GM10847 (cell line): ENCODE measurements around the gene CABLES1.

ENCODE experiments used
- POLR2A ChIP-seq: IDR thresholded peaks from 2 replicates; pipeline ENCODE4 v1.6.1; 2011; ENCODE audit not compliant: insufficient read length; ENCODE audit errors: extremely low read depth

The CABLES1 gene

GRCh38 chr18:23172591-23173380, 37.5 kb downstream of the CABLES1 start:
- TF ChIP-seq POLR2A = no peak

DNA sequence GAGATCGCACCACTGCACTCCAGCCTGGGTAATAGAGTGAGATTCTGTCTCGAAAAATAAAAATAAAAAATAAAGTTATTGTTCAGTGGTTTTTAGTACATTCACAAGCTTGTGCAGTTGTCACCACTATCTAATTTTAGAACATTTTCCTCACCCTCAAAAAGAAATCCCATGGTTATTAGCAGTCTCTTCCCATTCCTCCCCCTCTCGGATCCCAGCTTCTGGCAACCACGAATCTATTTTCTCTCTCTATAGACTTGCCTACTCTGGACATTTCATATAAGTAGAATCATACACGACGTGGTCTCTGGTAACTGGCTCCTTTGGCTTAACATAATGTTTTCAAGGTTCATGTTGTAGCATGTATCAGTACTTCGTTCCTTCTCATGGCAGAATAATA, 38.6 kb downstream of the CABLES1 start:
- no peak for TF ChIP-seq POLR2A

- no peak for TF ChIP-seq POLR2A
Observed at GRCh38 chr18:23176701-23177432, 41.6 kb downstream of the CABLES1 start.

DNA sequence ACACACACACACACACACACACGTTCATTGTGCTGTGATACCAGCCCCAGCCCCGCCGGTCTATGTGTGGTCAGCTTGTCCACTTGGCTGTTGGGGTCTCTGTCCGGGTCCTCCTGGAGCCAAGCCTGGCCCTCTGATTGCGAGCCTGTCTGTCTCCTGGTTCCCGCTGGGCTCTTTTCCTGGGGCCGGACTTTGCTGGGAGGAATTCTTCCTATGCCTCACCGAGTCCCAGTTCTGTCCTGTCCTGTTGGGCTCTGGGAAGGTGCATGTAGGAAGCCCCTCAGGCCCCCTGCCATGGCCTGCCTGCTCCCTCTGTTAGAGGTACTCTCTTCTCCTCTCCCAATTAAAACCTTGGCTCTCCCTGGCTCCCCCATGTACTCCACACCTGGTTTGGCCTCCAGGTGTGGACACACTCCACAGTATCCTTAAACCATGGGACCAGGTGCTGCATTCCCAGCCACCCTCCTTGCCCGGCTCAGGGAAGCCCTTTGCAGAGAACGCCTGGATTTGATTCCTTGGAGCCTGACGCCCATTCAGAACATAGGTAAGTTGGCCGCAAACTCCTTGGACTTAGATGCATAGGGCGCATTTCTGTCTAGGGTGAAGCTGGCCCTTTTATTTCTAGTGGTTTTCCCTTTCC, 42.3 kb downstream of the CABLES1 start:
- TF ChIP-seq POLR2A = no peak

DNA sequence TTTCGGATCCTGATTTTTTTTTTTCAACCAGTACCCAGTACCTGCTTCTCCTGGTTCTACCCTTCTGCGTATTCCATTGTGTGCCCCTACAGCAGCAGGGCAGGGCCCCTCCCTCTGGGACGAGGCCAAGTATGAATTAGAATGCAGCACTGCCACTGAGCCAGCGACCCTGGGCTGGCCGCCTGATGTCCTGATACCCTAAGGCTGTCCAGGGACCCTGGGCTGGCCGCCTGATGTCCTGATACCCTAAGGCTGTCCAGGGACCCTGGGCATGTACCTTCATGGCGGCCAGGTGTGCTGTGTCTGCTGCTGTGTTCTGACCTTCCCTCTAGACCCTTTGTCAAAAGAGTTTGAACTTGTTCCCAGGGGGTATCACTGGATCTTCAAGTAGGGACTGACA, 42.9 kb downstream of the CABLES1 start:
- TF ChIP-seq POLR2A = no peak

DNA sequence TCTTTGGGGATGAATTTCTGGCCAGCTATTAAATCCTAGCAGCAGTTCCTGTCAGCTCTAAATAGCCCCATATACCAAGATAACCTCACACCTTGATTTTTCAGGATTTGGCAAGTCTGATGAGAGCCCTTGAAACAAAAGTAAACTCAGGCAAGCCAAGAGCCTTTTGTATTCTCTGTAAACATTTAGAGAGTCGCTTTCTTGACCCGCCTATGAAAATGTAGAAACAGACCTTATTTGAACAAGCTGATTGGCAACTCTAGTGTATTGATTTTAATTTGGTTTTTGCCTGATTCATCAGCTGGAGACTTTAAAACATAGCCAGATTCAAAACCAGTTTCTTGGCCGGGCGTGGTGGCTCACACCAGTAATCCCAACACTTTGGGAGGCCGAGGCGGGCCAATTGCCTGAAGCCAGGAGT, 43.4 kb downstream of the CABLES1 start:
- no peak for TF ChIP-seq POLR2A

DNA sequence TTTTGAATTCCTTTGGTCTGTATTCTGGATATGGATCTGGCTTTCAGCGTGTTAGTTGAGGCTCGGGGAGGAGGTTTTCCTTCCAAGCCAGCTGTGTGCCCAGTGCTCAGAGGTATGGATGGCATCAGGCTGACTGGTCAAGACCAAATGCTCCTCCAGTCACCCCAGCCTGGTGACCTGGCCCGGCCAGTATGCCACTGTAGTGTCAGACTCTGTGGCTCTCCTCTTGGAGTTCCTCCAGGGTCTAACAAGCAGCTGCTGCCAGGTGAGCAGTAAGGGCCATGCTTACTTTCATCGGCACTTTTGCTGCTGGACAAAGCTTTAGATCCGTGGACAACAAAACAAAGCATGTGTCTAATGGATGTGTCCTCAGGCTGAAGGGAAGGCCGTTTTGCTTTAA, 44.1 kb downstream of the CABLES1 start:
- no peak for TF ChIP-seq POLR2A

DNA sequence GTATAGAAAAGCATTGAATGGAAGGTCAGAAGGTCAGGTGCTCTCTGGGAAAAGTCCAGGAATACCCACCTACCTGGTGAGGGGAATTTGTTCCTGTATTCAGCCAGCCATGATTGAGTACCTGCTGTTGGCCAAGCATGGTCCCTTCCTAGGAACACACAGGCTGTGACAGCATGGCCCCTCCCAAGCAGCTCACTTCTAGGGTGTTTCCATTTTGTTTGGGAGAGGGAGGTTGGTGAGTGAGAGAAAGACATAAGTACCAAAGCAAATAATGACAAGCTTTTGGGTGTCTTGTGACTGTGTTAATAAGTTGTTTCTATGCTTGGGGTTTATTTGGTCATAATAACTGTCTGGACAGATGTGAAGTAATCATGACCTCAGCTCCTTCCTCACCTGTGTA, 46.3 kb downstream of the CABLES1 start:
- TF ChIP-seq POLR2A = no peak

DNA sequence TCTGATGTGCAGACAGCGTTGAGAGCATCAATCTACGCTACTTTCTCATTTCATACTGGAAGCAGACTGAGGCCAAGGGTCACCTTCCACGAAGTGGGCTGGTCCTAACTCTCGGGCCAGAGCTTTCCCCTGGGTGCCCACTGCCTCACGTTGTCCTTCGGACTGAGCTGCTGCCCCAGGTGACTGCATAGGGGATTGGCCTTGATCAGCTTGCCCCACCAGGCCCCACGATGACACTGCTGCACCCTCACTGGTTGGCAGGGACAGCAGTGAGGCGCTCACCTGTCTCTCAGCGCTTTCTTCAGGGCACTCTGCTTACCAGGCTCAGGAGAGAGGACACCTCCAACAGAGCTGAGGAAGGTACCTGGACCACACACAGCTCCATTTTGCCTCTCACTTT, 47.3 kb downstream of the CABLES1 start:
- no peak for TF ChIP-seq POLR2A

- no peak for TF ChIP-seq POLR2A
Observed at GRCh38 chr18:23183411-23184150, 48.3 kb downstream of the CABLES1 start.

- no peak for TF ChIP-seq POLR2A
Observed at GRCh38 chr18:23186781-23187180, 51.5 kb downstream of the CABLES1 start.

- no peak for TF ChIP-seq POLR2A
Observed at GRCh38 chr18:23188068-23188760, 52.9 kb downstream of the CABLES1 start.

- no peak for TF ChIP-seq POLR2A
Observed at GRCh38 chr18:23189099-23189498, 53.8 kb downstream of the CABLES1 start.

DNA sequence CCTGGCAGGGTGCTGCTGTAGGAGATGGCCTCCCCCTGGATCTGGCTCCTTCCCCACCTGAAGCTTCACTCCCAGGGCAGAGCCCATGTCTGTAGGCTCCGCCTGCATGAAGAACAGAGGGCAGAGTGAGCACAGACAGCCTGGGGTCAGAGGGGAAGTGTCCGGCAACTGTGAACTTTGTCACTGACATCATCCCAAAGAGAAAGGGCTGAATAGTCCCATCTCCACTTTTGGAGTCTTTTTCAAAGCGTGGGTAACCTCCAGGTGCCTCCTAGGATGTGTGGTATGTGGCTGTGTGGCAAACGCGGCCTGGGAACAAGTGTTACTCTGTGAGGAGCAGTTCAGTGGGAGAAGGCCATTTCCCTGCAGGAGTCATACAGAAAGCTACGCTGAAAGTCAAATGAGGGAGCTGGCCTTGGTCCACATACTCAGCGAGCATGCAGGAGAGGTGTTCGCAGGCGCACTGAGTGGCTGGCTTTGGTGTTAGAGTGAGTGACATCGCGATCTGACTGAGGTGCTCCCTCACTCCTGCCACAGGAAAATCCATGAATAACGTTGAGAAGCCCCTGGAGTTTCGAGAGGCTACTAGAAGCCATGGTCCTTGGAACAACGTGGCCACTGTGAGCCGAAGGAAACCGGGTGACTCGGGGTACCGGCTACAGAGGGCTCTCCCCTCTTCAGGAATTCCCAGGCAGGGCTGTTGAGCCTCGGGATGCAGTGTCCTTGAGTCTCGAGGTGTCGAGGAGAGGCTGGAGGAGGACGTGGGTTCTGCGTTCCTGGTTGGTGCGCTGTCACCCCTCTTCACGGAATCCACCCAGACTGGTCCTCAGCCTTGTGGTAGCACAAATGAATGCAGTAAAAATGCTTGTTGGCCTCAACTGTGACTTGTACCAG, 54.7 kb downstream of the CABLES1 start:
- TF ChIP-seq POLR2A = no peak
